ENCODE results near the gene SHISA9. TPM values are rescaled to one million over a fixed set of nuclear protein-coding genes. Genes with fewer than 3 reads are reported as not detected.

SHISA9 gene
- total RNA-seq, 1 donor from 2014 or later = not detected

DNA sequence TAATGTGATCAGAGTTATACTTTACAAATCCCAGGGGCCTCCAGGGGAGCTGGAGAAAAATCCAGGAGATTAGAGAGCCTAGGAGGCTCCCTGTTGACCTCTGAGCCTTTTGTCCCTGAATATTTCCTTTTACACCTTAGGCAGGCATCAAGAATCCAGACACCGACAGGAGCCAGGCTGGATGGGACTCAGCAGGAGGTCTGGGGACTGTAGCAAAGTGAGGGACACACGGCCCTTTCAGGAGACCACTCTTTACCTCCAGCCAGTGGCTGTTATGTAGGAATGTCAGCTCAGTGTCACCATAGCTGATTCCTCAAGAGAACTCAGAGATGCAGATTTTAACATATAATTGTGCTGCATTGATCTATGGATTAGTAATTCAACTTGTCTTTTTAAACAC is 198.4 kb downstream of the SHISA9 start:
- TF ChIP-seq, protein P1, sequence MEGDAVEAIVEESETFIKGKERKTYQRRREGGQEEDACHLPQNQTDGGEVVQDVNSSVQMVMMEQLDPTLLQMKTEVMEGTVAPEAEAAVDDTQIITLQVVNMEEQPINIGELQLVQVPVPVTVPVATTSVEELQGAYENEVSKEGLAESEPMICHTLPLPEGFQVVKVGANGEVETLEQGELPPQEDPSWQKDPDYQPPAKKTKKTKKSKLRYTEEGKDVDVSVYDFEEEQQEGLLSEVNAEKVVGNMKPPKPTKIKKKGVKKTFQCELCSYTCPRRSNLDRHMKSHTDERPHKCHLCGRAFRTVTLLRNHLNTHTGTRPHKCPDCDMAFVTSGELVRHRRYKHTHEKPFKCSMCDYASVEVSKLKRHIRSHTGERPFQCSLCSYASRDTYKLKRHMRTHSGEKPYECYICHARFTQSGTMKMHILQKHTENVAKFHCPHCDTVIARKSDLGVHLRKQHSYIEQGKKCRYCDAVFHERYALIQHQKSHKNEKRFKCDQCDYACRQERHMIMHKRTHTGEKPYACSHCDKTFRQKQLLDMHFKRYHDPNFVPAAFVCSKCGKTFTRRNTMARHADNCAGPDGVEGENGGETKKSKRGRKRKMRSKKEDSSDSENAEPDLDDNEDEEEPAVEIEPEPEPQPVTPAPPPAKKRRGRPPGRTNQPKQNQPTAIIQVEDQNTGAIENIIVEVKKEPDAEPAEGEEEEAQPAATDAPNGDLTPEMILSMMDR (IDR thresholded peaks at IDR 0.05) = no peak
- no peak for DNase-seq
- Histone ChIP-seq H3K36me3 (no peaks in the 10 kb centered on the region), H3K9me3 (no peaks in the 10 kb centered on the region), H3K27ac (no peak overlapping the region), H3K27me3 (ENCODE audit: low read depth) (no peaks in the 10 kb centered on the region), H3K4me3 (no peak overlapping the region), H3K4me1 (no peaks in the 10 kb centered on the region)
- intact Hi-C loops (cut with DNase I) = no loop called here
- no peak for ATAC-seq

DNA sequence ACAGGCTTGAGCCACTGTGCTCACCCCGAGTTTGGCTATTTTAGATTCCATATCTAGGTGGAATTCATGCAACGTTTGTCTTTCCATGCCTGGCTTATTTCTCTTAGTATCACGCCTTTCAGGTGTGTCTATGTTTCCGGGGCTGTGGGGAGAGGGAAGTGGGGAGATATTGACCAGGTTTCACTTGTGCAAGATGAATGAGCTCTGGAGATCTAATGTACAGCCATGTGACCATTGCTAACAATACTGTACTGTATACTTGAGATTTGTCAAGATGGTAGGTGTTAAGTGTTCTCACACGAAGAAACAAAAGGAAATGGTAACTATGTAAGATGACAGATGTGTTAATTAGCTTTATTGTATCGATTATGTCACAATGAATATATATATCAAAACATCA is 199.6 kb downstream of the SHISA9 start:
- no peaks in the 10 kb centered on the region for H3K4me1 ChIP-seq
- H3K27ac ChIP-seq = no peak overlapping the region
- TF ChIP-seq, protein P1 (IDR thresholded peaks at IDR 0.05) = no peak
- H3K9me3 ChIP-seq = no peaks in the 10 kb centered on the region
- no peaks in the 10 kb centered on the region for H3K36me3 ChIP-seq
- no peak for DNase-seq
- no peak for ATAC-seq
- no peaks in the 10 kb centered on the region for H3K27me3 ChIP-seq (ENCODE audit: low read depth)
- intact Hi-C loops (cut with DNase I) = no loop called here
- no peak overlapping the region for H3K4me3 ChIP-seq

DNA sequence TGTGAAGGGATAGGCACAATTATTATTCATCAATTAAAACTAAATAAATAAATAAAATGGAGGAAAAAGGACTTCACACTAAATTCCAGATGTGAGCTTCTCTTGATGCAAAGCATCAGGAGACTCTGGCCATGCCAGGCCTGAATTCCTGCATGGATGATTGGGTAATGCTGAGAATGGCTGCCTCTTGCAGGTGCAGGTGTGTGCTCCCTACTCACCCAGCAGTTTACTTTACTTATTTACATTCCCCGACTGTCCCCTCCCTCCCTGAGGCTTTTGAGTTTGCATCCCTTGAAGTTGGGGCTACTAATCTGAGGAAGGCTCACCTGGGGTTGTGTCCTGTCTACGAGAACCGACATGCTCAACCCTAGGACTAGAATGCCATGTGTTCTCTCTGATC is 200.4 kb downstream of the SHISA9 start:
- Histone ChIP-seq H3K4me3 (no peak overlapping the region), H3K27me3 (ENCODE audit: low read depth) (no peaks in the 10 kb centered on the region), H3K36me3 (no peaks in the 10 kb centered on the region), H3K9me3 (no peaks in the 10 kb centered on the region), H3K4me1 (no peaks in the 10 kb centered on the region), H3K27ac (no peak overlapping the region)
- intact Hi-C loops (cut with DNase I) = no loop called here
- TF ChIP-seq, protein P1 (IDR thresholded peaks at IDR 0.05) = no peak
- DNase-seq = no peak
- no peak for ATAC-seq

DNA sequence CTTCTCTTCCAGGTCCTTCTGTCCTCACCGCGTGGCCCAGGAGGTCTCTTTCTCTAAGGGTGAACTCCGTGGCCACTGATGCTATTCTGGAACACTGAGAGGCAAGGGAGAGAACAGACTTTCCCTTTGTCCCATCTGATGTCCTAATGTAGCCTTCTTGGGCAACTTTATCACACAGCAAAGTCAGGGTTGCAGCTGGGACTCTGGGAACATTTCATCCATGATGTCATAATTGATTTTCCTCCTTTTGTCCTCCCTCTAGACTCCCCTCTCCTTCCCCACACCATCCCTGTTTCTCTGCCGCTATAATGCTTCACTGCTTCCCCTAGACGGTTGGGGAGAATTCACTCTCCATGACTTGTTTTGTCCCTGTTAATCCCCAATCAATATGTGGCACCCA is 201.0 kb downstream of the SHISA9 start:
- Histone ChIP-seq H3K9me3 (no peaks in the 10 kb centered on the region), H3K27me3 (ENCODE audit: low read depth) (no peaks in the 10 kb centered on the region), H3K4me1 (no peaks in the 10 kb centered on the region), H3K36me3 (no peaks in the 10 kb centered on the region), H3K27ac (no peak overlapping the region), H3K4me3 (no peak overlapping the region)
- no peak for DNase-seq
- TF ChIP-seq, protein P1 (IDR thresholded peaks at IDR 0.05) = no peak
- no peak for ATAC-seq
- intact Hi-C loops (cut with DNase I) = no loop called here

DNA sequence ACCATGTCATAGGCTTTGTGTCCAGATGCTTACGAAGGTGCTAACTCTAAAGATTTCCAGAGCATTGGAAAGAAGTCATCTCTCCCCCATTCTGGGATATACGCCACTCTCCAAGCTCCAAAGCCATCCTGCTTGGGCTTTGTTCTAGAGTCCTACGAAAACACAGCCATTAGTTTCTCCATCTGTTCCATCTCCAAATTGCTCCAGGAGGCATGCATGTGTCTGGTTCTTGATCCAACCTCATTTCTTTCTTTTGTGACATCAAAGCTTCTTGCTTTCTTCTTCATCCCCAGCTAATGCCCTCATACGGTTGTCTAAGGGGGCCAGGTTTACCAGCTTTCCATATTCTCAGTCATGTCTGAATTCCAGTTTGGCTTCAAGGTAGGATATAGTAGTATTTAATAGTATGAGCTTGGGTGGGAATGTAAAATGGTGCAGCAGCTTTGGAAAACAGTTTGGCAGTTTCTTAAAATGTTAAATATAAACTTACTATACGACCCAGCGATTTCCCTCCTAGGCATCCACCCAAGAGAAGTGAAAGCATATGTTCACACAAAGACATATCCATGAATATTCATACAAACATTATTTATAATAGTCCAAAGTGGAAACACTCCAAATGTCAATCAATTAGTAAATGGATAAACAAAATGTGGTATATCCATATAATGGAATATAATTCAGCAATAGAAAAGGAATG is 202.6 kb downstream of the SHISA9 start:
- no peak for DNase-seq
- intact Hi-C loops (cut with DNase I) = no loop called here

More for the DNA sequence above, 202.6 kb downstream of the SHISA9 start:
- Histone ChIP-seq H3K4me3 (no peak overlapping the region), H3K27ac (no peak overlapping the region), H3K36me3 (no peaks in the 10 kb centered on the region), H3K4me1 (no peaks in the 10 kb centered on the region), H3K9me3 (no peaks in the 10 kb centered on the region), H3K27me3 (ENCODE audit: low read depth) (no peaks in the 10 kb centered on the region)
- no peak for ATAC-seq
- TF ChIP-seq, protein P1 (IDR thresholded peaks at IDR 0.05) = no peak
